Tibial nerve (tissue), 4 donors: ENCODE measurements around the gene HCRTR2. TPM values are rescaled to one million over a fixed set of nuclear protein-coding genes. Genes with fewer than 3 reads are reported as not detected.

Source experiments
- DNase-seq, 2 donors: peaks; one replicate each; pipeline ENCODE4 v3.0.0-alpha.2; 2019; ENCODE audit warnings: low spot score in 2 of 2
- H3K27ac ChIP-seq, 4 donors: fragments of 200-600 bp; sonication (generic) in 3 of 4; one replicate each; pipeline ENCODE4 v1.5.1; 2017 to 2019; ENCODE audit warnings: mild to moderate bottlenecking in 1 of 4
- H3K27me3 ChIP-seq, 2 donors: fragments of 200-600 bp; sonication (generic) in 1 of 2; one replicate each; pipeline versions ENCODE4 v1.5.1 to v1.6.0; 2017 to 2019
- H3K36me3 ChIP-seq, 3 donors: fragments of 200-600 bp; sonication (generic); one replicate each; pipeline ENCODE4 v1.5.1; 2018 to 2019
- H3K4me1 ChIP-seq, 4 donors: fragments of 200-600 bp; sonication (generic) in 3 of 4; one replicate each; pipeline ENCODE4 v1.5.1; 2017 to 2019
- H3K4me3 ChIP-seq, 4 donors: fragments of 200-600 bp; sonication (generic) in 3 of 4; one replicate each; pipeline ENCODE4 v1.5.1; 2017 to 2019; ENCODE audit warnings: mild to moderate bottlenecking in 1 of 4, moderate library complexity in 1 of 4
- H3K9me3 ChIP-seq, 4 donors: fragments of 200-600 bp; sonication (generic) in 3 of 4; one replicate each; pipeline ENCODE4 v1.5.1; 2017 to 2019
- EP300 ChIP-seq, 2 donors: sonication (generic); formaldehyde crosslinking; IDR thresholded peaks; one replicate each; pipeline ENCODE4 v1.6.1; 2017; ENCODE audit warnings: antibody characterized with exemption in 2 of 2, mild to moderate bottlenecking in 1 of 2
- POLR2A ChIP-seq, 2 donors: fragments of 450-650 bp; IDR thresholded peaks; one replicate each; pipeline ENCODE4 v1.6.1; 2017; ENCODE audit warnings: antibody characterized with exemption in 2 of 2, mild to moderate bottlenecking in 2 of 2, moderate library complexity in 2 of 2
- WGBS, 2 donors: methylation state at CpG; one replicate each; pipeline ENCODE4 v1.1.5; 2018; 5-methylcytosine and 5-hydroxymethylcytosine counted together
- total RNA-seq, 4 donors: library from RNA; depleted of rRNA; stranded (reverse); fragments of >200 nt; gene quantifications; one replicate each; pipeline ENCODE4 v1.1.0, GENCODE V29; 2016
- TF ChIP-seq, protein P1 (sequence below), 5 experiments: fragments of 200-600 bp in 3 of 5; fragments of 450-650 bp in 2 of 5; sonication (generic) in 3 of 5; IDR thresholded peaks; one replicate each; pipeline ENCODE4 v1.5.1; 2016 to 2019; ENCODE audit warnings: antibody characterized with exemption in 5 of 5, mild to moderate bottlenecking in 3 of 5, moderate library complexity in 2 of 5

The HCRTR2 gene
- total RNA-seq, 4 donors from 2014 or later, result not detected

DNA sequence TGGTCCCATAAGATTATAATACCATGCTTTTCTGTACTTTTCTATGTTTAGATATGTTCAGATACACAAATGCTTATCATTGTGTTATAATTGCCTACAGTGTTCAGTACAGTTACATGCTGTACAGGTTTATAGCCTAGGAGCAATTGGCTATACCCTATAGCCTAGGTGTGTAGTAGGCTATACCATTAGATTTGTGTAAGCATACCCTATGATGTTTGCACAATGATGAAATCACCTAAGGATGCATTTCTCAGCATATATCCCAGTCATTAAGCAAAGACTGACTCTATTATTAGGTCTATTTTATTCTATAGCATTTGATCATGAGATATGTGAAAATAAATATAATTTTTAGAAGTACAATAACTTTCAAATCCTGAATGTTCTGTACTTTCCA, 36.6 kb downstream of the HCRTR2 start:
- H3K36me3 ChIP-seq, result no peaks in the 10 kb centered on the region
- H3K27ac ChIP-seq, result no peak overlapping the region
- no peaks in the 10 kb centered on the region for H3K27me3 ChIP-seq
- no peaks in the 10 kb centered on the region for H3K4me1 ChIP-seq
- H3K9me3 ChIP-seq, result peaks cover 0 to 4% (median 0%) of the 10 kb centered on the region in 4 donors
- DNase-seq, result no peak
- TF ChIP-seq, protein P1, sequence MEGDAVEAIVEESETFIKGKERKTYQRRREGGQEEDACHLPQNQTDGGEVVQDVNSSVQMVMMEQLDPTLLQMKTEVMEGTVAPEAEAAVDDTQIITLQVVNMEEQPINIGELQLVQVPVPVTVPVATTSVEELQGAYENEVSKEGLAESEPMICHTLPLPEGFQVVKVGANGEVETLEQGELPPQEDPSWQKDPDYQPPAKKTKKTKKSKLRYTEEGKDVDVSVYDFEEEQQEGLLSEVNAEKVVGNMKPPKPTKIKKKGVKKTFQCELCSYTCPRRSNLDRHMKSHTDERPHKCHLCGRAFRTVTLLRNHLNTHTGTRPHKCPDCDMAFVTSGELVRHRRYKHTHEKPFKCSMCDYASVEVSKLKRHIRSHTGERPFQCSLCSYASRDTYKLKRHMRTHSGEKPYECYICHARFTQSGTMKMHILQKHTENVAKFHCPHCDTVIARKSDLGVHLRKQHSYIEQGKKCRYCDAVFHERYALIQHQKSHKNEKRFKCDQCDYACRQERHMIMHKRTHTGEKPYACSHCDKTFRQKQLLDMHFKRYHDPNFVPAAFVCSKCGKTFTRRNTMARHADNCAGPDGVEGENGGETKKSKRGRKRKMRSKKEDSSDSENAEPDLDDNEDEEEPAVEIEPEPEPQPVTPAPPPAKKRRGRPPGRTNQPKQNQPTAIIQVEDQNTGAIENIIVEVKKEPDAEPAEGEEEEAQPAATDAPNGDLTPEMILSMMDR (IDR thresholded peaks at IDR 0.05), result no peak
- TF ChIP-seq EP300 (IDR thresholded peaks at IDR 0.05), result no peak
- no peak overlapping the region for H3K4me3 ChIP-seq

DNA sequence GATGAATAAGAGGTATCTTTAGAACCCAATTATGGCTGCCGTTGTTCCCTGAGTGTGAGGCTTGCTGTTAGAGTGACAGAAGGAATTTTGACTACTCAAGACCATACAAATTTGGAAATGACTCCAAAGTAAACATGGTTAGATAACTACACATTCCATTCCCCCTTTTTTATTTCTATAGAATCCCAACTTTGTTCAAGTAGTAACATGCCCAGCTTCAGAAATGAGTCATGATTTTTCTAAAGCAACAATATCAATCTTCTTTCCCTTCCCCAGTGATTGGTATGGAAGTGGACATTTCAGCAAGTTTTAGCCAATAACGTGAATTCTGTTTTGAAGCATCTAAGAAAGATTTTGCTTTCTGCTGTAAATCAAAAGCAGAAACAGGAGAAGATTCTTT, 37.8 kb downstream of the HCRTR2 start:
- peaks cover 0 to 4% (median 0%) of the 10 kb centered on the region in 4 donors for H3K9me3 ChIP-seq
- no peak overlapping the region for H3K27ac ChIP-seq
- H3K36me3 ChIP-seq, result no peaks in the 10 kb centered on the region
- no peak for DNase-seq
- no peak for TF ChIP-seq POLR2A (IDR thresholded peaks at IDR 0.05)
- TF ChIP-seq, protein P1 (IDR thresholded peaks at IDR 0.05), result no peak
- no peaks in the 10 kb centered on the region for H3K27me3 ChIP-seq
- H3K4me3 ChIP-seq, result no peak overlapping the region
- no peaks in the 10 kb centered on the region for H3K4me1 ChIP-seq
- 40 to 48% methylated on average over 2 of the region's 2 CpGs for WGBS, 2 donors

DNA sequence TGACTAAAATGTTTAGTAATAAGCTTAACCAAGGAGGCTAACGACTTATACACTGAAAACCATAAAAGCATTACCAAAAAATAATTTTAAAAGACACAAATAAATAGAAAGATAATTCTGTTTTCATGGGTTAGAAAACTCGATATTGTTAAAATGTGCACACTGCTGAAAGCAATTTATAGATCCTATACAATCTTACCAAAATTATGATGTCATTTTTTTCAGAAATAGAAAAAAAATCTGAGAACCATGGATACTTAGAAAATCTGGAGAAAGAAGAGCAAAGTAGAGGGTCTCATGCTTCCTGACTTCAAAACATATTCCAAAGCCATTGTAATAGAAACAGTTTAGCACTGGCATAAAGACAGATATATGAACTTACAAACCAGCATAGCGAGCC, 46.6 kb downstream of the HCRTR2 start:
- no peak for TF ChIP-seq EP300 (IDR thresholded peaks at IDR 0.05)
- TF ChIP-seq, protein P1 (IDR thresholded peaks at IDR 0.05), result no peak
- TF ChIP-seq POLR2A (IDR thresholded peaks at IDR 0.05), result no peak
- no peaks in the 10 kb centered on the region for H3K36me3 ChIP-seq
- H3K9me3 ChIP-seq, result no peaks in the 10 kb centered on the region
- H3K27ac ChIP-seq, result no peak overlapping the region
- no peak overlapping the region for H3K4me3 ChIP-seq
- DNase-seq, result no peak
- H3K27me3 ChIP-seq, result no peaks in the 10 kb centered on the region
- H3K4me1 ChIP-seq, result no peaks in the 10 kb centered on the region
- 87 to 88% methylated on average over 3 of the region's 3 CpGs for WGBS, 2 donors

DNA sequence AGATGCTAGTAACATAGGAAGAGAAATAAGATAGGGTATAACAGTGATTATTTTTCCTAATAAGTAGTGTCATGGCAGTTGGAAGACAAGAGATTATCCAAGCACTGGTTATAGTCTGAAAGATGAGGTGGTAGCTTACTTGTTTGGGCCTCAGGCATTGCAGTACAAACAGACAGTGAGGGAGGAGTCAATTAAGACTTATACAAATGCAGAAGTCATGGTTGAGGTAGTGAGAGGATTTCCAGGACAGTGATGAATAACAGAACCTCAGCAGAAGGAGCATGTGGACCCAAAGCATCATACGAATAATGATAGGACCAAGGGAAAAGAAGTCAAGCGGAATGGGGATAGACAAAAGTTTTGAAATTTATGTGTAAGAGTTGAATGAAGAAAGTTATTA, 53.5 kb downstream of the HCRTR2 start:
- no peak for DNase-seq
- Histone ChIP-seq H3K9me3 (no peaks in the 10 kb centered on the region), H3K4me1 (no peaks in the 10 kb centered on the region), H3K27me3 (no peaks in the 10 kb centered on the region), H3K27ac (no peak overlapping the region), H3K36me3 (no peaks in the 10 kb centered on the region), H3K4me3 (no peak overlapping the region)
- TF ChIP-seq EP300 (IDR thresholded peaks at IDR 0.05) (no peak), POLR2A (IDR thresholded peaks at IDR 0.05) (no peak)
- TF ChIP-seq, protein P1 (IDR thresholded peaks at IDR 0.05), result no peak
- 90 to 93% methylated on average over 2 of the region's 2 CpGs for WGBS, 2 donors

DNA sequence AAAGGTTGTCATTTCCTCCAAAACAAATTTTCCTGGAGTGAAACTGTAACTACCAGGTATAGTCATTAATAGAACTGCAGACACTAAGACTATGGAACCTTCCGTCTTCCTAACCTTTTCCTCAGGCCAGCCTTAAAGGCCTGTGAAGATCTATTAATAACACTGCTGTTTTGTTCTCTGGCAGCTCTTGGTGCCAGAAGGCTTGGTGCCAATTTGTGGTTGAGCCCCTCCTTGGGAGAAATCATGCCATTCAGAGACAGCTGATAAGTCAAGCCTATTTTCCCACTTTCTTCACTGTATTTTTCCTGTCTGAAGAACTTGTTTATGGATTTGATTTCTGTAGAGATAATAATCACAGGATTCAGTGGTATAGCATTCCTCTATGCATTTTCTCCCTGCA, 64.8 kb downstream of the HCRTR2 start:
- H3K9me3 ChIP-seq, result no peaks in the 10 kb centered on the region
- H3K4me1 ChIP-seq, result peaks cover 0 to 9% (median 0%) of the 10 kb centered on the region in 4 donors
- TF ChIP-seq, protein P1 (IDR thresholded peaks at IDR 0.05), result no peak
- TF ChIP-seq EP300 (IDR thresholded peaks at IDR 0.05), result no peak
- no peaks in the 10 kb centered on the region for H3K27me3 ChIP-seq
- no peak overlapping the region for H3K4me3 ChIP-seq
- H3K36me3 ChIP-seq, result no peaks in the 10 kb centered on the region
- 17 to 25% methylated on average over 1 of the region's 1 CpG for WGBS, 2 donors
- H3K27ac ChIP-seq, result no peak overlapping the region
- no peak for DNase-seq
